ENCODE measurements around the gene DENND1C.

Gene DENND1C

GRCh38 chr19:6481541-6482342 is at the start of gene DENND1C:
Gene DENND1C, minus strand, starts transcription at chr19:6481787. Its CDS starts 92 bp downstream, at chr19:6481695.
- DNase-seq (ENCODE audit: low read depth in 1 of 2, low spot score in 1 of 2) = peak; percentile 45 to 59

- peak; percentile 72 to 75 for DNase-seq (ENCODE audit: low read depth in 1 of 2, low spot score in 1 of 2)
Measured at GRCh38 chr19:6530386-6531162, 49.0 kb upstream of the DENND1C start, which contains the start of gene TNFSF9. Gene TNFSF9, plus strand, starts transcription at chr19:6531026. Its CDS starts 11 bp downstream, at chr19:6531037.

- DNase-seq (ENCODE audit: low read depth in 1 of 2, low spot score in 1 of 2) = no peak
Measured at GRCh38 chr19:6529937-6530385, 48.4 kb upstream of the DENND1C start.

- DNase-seq (ENCODE audit: low read depth in 1 of 2, low spot score in 1 of 2) = no peak
Measured at GRCh38 chr19:6529351-6529750, 47.8 kb upstream of the DENND1C start.

- DNase-seq (ENCODE audit: low read depth in 1 of 2, low spot score in 1 of 2) = no peak
Measured at GRCh38 chr19:6528544-6529121, 47.0 kb upstream of the DENND1C start.

- no peak for DNase-seq (ENCODE audit: low read depth in 1 of 2, low spot score in 1 of 2)
Measured at GRCh38 chr19:6527893-6528543, 46.4 kb upstream of the DENND1C start.

- DNase-seq (ENCODE audit: low read depth in 1 of 2, low spot score in 1 of 2) = no peak
Measured at GRCh38 chr19:6524311-6524710, 42.7 kb upstream of the DENND1C start.

- DNase-seq (ENCODE audit: low read depth in 1 of 2, low spot score in 1 of 2) = no peak
Measured at GRCh38 chr19:6522712-6523111, 41.1 kb upstream of the DENND1C start.

GRCh38 chr19:6521718-6522646 is 40.4 kb upstream of the DENND1C start:
- no peak for DNase-seq (ENCODE audit: low read depth in 1 of 2, low spot score in 1 of 2)

- no peak for DNase-seq (ENCODE audit: low read depth in 1 of 2, low spot score in 1 of 2)
Measured at GRCh38 chr19:6519289-6519688, 37.7 kb upstream of the DENND1C start.

GRCh38 chr19:6518145-6518911 is 36.7 kb upstream of the DENND1C start:
- DNase-seq (ENCODE audit: low read depth in 1 of 2, low spot score in 1 of 2) = no peak

- DNase-seq (ENCODE audit: low read depth in 1 of 2, low spot score in 1 of 2) = peak; percentile 88 to 91
Measured at GRCh38 chr19:6516659-6517291, 35.2 kb upstream of the DENND1C start.

- peak in 1 of 2 donors; percentile 67 for DNase-seq (ENCODE audit: low read depth in 1 of 2, low spot score in 1 of 2)
Measured at GRCh38 chr19:6516018-6516658, 34.6 kb upstream of the DENND1C start.

GRCh38 chr19:6514926-6515544 is 33.4 kb upstream of the DENND1C start:
- no peak for DNase-seq (ENCODE audit: low read depth in 1 of 2, low spot score in 1 of 2)

GRCh38 chr19:6514089-6514488 is 32.5 kb upstream of the DENND1C start:
- DNase-seq (ENCODE audit: low read depth in 1 of 2, low spot score in 1 of 2) = no peak

GRCh38 chr19:6510618-6511017 is 29.0 kb upstream of the DENND1C start:
- DNase-seq (ENCODE audit: low read depth in 1 of 2, low spot score in 1 of 2) = no peak

- no peak for DNase-seq (ENCODE audit: low read depth in 1 of 2, low spot score in 1 of 2)
Measured at GRCh38 chr19:6509118-6509971, 27.8 kb upstream of the DENND1C start.
